Measurements from ENCODE around the gene LYSMD2. TPM values are rescaled to one million over a fixed set of nuclear protein-coding genes. Genes with fewer than 3 reads are reported as not detected.
A peak's percentile ranks its signal among the peaks of the same experiment; 100 is the strongest.

LYSMD2 gene
- total and polyA plus RNA-seq, 2 experiments from 2014 or later: 5.4 to 5.9 TPM

DNA sequence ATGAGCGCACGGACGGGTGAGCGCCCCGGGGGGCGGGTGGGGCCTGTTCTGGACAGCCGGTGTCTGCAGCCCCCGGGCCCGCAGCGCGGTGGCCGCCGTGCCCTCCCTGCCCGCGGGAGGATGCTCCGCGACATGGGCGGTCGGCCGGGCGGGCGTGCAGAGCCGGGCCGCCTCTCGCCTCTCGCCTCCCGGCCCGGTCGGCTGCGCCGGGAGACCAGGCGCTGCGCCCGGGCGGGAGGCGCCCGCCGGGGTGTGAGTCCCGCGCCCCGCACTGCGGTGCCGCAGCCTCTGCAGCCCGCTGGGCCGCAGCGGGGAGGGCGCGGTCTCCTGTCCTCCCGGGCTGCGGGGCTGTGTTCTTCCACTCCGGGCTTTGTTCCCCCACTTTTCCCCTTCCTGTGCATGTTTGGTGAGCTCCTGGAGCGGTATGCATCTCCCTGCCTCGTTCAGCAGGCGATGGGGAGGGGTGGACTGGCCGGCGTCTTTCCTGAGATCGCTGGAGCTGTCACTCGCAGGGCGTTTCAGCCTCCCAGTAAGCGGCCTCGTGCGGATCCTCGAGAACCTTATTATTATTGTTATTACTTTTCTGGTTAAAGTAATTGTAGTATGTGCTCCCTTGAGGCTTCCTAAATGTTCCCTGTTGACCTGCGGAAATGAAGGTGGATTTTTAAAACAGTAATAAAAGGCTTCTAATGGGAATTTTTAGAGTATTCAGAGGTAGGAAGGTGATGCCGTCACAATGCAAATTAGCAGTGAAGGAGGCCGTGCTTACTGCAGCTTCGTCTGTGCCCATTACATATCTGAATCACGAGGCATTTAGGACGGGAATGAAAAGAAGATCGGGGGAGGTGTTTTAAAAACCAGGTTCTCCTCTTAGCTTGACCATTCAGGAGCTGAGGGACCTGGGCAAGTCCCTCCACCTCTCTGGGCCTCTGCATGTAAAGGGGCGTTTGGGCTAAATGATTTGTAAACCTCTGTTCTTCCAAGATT is 14.5 kb upstream of the LYSMD2 start:
- Histone ChIP-seq H3K79me2 (replicated peaks; ENCODE audit: insufficient read depth) (no peaks in the 10 kb centered on the region), H4K20me1 (replicated peaks; ENCODE audit: insufficient read depth) (peaks cover 9% of the 10 kb centered on the region; the same call in 1 of the 2 replicates), H3K27me3 (ENCODE audit: insufficient read depth) (peaks cover 50% of the 10 kb centered on the region), H3F3A (replicated peaks; ENCODE audit: low read depth) (no peaks in the 10 kb centered on the region; the same call in 1 of the 2 replicates), H3K9me2 (ENCODE audit: insufficient read depth) (no peaks in the 10 kb centered on the region), H3K4me1 (ENCODE audit: insufficient read depth) (peaks cover 11% of the 10 kb centered on the region; the same call in 1 of the 2 replicates), H3K36me3 (ENCODE audit: insufficient read depth) (no peaks in the 10 kb centered on the region), H2AFZ (peak overlapping the region; percentile 74), H3K4me2 (peak overlapping the region; percentile 84), H3K4me3 (peak overlapping the region; percentile 95), H3K27ac (ENCODE audit: low read depth) (no peak overlapping the region)
- Mint-ChIP-seq H3K4me3 (peak overlapping the region; percentile 92), H3K27me3 (ENCODE audit: insufficient read depth, low read depth, poor library complexity) (peaks cover 38% of the 10 kb centered on the region), H3K36me3 (ENCODE audit: low read depth) (no peaks in the 10 kb centered on the region), H3K4me1 (peaks cover 9% of the 10 kb centered on the region), H3K27ac (no peak overlapping the region), H3K9me3 (no peaks in the 10 kb centered on the region)
- TF ChIP-seq POLR2AphosphoS5 (IDR thresholded peaks at IDR 0.05; ENCODE audit: low read depth) (no peak), ZNF331 (CRISPR knock-in tag; IDR thresholded peaks at IDR 0.05; ENCODE audit: low read depth) (no peak), STAT1 (IDR thresholded peaks at IDR 0.05; ENCODE audit: unreplicated experiment) (no peak), EZH2 (IDR thresholded peaks at IDR 0.05; ENCODE audit: low read depth, unreplicated experiment) (no peak), NANOG (IDR thresholded peaks at IDR 0.05; ENCODE audit: borderline replicate concordance) (no peak), EZH2phosphoT487 (IDR thresholded peaks at IDR 0.05; ENCODE audit: unreplicated experiment) (no peak), ZNF114 (CRISPR knock-in tag; IDR thresholded peaks at IDR 0.05) (no peak), JUNB (IDR thresholded peaks at IDR 0.05; ENCODE audit: unreplicated experiment) (no peak), CREB1 (CRISPR knock-in tag; IDR thresholded peaks at IDR 0.05; ENCODE audit: low read depth) (no peak)
- TF ChIP-seq, protein P1, sequence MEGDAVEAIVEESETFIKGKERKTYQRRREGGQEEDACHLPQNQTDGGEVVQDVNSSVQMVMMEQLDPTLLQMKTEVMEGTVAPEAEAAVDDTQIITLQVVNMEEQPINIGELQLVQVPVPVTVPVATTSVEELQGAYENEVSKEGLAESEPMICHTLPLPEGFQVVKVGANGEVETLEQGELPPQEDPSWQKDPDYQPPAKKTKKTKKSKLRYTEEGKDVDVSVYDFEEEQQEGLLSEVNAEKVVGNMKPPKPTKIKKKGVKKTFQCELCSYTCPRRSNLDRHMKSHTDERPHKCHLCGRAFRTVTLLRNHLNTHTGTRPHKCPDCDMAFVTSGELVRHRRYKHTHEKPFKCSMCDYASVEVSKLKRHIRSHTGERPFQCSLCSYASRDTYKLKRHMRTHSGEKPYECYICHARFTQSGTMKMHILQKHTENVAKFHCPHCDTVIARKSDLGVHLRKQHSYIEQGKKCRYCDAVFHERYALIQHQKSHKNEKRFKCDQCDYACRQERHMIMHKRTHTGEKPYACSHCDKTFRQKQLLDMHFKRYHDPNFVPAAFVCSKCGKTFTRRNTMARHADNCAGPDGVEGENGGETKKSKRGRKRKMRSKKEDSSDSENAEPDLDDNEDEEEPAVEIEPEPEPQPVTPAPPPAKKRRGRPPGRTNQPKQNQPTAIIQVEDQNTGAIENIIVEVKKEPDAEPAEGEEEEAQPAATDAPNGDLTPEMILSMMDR (conservative IDR thresholded peaks at IDR 0.05; ENCODE audit: low read depth in 2 of 2): no peak
- TF ChIP-seq, protein P2, sequence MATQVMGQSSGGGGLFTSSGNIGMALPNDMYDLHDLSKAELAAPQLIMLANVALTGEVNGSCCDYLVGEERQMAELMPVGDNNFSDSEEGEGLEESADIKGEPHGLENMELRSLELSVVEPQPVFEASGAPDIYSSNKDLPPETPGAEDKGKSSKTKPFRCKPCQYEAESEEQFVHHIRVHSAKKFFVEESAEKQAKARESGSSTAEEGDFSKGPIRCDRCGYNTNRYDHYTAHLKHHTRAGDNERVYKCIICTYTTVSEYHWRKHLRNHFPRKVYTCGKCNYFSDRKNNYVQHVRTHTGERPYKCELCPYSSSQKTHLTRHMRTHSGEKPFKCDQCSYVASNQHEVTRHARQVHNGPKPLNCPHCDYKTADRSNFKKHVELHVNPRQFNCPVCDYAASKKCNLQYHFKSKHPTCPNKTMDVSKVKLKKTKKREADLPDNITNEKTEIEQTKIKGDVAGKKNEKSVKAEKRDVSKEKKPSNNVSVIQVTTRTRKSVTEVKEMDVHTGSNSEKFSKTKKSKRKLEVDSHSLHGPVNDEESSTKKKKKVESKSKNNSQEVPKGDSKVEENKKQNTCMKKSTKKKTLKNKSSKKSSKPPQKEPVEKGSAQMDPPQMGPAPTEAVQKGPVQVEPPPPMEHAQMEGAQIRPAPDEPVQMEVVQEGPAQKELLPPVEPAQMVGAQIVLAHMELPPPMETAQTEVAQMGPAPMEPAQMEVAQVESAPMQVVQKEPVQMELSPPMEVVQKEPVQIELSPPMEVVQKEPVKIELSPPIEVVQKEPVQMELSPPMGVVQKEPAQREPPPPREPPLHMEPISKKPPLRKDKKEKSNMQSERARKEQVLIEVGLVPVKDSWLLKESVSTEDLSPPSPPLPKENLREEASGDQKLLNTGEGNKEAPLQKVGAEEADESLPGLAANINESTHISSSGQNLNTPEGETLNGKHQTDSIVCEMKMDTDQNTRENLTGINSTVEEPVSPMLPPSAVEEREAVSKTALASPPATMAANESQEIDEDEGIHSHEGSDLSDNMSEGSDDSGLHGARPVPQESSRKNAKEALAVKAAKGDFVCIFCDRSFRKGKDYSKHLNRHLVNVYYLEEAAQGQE (IDR thresholded peaks at IDR 0.05; ENCODE audit: unreplicated experiment): no peak
- TF ChIP-seq, protein P3, sequence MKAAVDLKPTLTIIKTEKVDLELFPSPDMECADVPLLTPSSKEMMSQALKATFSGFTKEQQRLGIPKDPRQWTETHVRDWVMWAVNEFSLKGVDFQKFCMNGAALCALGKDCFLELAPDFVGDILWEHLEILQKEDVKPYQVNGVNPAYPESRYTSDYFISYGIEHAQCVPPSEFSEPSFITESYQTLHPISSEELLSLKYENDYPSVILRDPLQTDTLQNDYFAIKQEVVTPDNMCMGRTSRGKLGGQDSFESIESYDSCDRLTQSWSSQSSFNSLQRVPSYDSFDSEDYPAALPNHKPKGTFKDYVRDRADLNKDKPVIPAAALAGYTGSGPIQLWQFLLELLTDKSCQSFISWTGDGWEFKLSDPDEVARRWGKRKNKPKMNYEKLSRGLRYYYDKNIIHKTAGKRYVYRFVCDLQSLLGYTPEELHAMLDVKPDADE (IDR thresholded peaks at IDR 0.05): no peak
- TF ChIP-seq, protein P4, sequence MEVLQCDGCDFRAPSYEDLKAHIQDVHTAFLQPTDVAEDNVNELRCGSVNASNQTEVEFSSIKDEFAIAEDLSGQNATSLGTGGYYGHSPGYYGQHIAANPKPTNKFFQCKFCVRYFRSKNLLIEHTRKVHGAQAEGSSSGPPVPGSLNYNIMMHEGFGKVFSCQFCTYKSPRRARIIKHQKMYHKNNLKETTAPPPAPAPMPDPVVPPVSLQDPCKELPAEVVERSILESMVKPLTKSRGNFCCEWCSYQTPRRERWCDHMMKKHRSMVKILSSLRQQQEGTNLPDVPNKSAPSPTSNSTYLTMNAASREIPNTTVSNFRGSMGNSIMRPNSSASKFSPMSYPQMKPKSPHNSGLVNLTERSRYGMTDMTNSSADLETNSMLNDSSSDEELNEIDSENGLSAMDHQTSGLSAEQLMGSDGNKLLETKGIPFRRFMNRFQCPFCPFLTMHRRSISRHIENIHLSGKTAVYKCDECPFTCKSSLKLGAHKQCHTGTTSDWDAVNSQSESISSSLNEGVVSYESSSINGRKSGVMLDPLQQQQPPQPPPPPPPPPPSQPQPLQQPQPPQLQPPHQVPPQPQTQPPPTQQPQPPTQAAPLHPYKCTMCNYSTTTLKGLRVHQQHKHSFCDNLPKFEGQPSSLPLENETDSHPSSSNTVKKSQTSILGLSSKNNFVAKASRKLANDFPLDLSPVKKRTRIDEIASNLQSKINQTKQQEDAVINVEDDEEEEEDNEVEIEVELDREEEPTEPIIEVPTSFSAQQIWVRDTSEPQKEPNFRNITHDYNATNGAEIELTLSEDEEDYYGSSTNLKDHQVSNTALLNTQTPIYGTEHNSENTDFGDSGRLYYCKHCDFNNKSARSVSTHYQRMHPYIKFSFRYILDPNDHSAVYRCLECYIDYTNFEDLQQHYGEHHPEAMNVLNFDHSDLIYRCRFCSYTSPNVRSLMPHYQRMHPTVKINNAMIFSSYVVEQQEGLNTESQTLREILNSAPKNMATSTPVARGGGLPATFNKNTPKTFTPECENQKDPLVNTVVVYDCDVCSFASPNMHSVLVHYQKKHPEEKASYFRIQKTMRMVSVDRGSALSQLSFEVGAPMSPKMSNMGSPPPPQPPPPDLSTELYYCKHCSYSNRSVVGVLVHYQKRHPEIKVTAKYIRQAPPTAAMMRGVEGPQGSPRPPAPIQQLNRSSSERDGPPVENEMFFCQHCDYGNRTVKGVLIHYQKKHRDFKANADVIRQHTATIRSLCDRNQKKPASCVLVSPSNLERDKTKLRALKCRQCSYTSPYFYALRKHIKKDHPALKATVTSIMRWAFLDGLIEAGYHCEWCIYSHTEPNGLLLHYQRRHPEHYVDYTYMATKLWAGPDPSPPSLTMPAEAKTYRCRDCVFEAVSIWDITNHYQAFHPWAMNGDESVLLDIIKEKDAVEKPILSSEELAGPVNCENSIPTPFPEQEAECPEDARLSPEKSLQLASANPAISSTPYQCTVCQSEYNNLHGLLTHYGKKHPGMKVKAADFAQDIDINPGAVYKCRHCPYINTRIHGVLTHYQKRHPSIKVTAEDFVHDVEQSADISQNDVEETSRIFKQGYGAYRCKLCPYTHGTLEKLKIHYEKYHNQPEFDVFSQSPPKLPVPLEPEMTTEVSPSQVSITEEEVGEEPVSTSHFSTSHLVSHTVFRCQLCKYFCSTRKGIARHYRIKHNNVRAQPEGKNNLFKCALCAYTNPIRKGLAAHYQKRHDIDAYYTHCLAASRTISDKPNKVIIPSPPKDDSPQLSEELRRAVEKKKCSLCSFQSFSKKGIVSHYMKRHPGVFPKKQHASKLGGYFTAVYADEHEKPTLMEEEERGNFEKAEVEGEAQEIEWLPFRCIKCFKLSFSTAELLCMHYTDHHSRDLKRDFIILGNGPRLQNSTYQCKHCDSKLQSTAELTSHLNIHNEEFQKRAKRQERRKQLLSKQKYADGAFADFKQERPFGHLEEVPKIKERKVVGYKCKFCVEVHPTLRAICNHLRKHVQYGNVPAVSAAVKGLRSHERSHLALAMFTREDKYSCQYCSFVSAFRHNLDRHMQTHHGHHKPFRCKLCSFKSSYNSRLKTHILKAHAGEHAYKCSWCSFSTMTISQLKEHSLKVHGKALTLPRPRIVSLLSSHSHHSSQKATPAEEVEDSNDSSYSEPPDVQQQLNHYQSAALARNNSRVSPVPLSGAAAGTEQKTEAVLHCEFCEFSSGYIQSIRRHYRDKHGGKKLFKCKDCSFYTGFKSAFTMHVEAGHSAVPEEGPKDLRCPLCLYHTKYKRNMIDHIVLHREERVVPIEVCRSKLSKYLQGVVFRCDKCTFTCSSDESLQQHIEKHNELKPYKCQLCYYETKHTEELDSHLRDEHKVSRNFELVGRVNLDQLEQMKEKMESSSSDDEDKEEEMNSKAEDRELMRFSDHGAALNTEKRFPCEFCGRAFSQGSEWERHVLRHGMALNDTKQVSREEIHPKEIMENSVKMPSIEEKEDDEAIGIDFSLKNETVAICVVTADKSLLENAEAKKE (CRISPR knock-in tag; IDR thresholded peaks at IDR 0.05): no peak
- peak; percentile 69 for DNase-seq (ENCODE audit: low spot score)
- ATAC-seq: peak; percentile 51
